C4-2B (cell line): ENCODE measurements around the gene DTX4.
"Not testable (repeated sequence)": the region's sequence is repeated elsewhere in the genome, so short reads cannot be mapped to it uniquely, and the experiment has no call there.

Source experiments
- H3K27ac ChIP-seq: fragments of 450-650 bp; 2 replicates; pipeline ENCODE4 v1.5.1; 2017
- CTCF ChIP-seq: fragments of 450-650 bp; conservative IDR thresholded peaks from 2 replicates; pipeline ENCODE4 v1.5.1; 2017; ENCODE audit warnings: mild to moderate bottlenecking
- ZFX ChIP-seq: fragments of 450-650 bp; IDR thresholded peaks from 2 replicates; pipeline ENCODE4 v1.6.1; 2017

The DTX4 gene

GRCh38 chr11:59171508-59172322, at the start of gene DTX4:
Gene DTX4, plus strand, starts transcription at chr11:59172132. Its CDS starts 464 bp downstream, at chr11:59172596.
- H3K27ac ChIP-seq: peak within 1 kb of the TSS; percentile 44
- TF ChIP-seq ZFX (no peak), CTCF (peak; percentile 99)

GRCh38 chr11:59135648-59136461, 36.1 kb upstream of the DTX4 start:
- peak; percentile 100 for TF ChIP-seq CTCF
- TF ChIP-seq ZFX: no peak
- H3K27ac ChIP-seq: no peak overlapping the region

GRCh38 chr11:59136551-59136950, 35.4 kb upstream of the DTX4 start:
- not testable (repeated sequence) for H3K27ac ChIP-seq

GRCh38 chr11:59137190-59137589, 34.7 kb upstream of the DTX4 start:
- no peak overlapping the region for H3K27ac ChIP-seq
- no peak for TF ChIP-seq CTCF
- TF ChIP-seq ZFX: no peak

GRCh38 chr11:59138643-59139042, 33.3 kb upstream of the DTX4 start:
- no peak overlapping the region for H3K27ac ChIP-seq
- TF ChIP-seq ZFX (no peak), CTCF (no peak)

- no peak overlapping the region for H3K27ac ChIP-seq
- no peak for TF ChIP-seq ZFX
- TF ChIP-seq CTCF: no peak
These were observed 30.7 kb upstream of the DTX4 start for GRCh38 chr11:59141191-59141590.

GRCh38 chr11:59141673-59142460, 30.1 kb upstream of the DTX4 start:
- H3K27ac ChIP-seq: peak overlapping the region; percentile 72

More at GRCh38 chr11:59141673-59142460, 30.1 kb upstream of the DTX4 start:
- TF ChIP-seq CTCF (no peak), ZFX (no peak)
